Stimulated activated CD8-positive, alpha-beta memory T cell treated with anti-CD3 and anti-CD28 coated beads, Interleukin-4, amount 100 ng/mL, for 48 hours (primary cell): ENCODE results near the gene CT45A5.
"Not testable (repeated sequence)": the region's sequence is repeated elsewhere in the genome, so short reads cannot be mapped to it uniquely, and the experiment has no call there.

Experiments used
- DNase-seq: peaks from one replicate; pipeline ENCODE4 v3.0.0-alpha.2; 2020

CT45A5 gene, protein sequence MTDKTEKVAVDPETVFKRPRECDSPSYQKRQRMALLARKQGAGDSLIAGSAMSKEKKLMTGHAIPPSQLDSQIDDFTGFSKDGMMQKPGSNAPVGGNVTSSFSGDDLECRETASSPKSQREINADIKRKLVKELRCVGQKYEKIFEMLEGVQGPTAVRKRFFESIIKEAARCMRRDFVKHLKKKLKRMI

GRCh38 chrX:135785403-135785802 lies at the start of gene CT45A5:
TSS of gene CT45A5 (minus strand) at chrX:135785503. CDS start at chrX:135781729, 3,774 bp downstream.
- not testable (repeated sequence) for DNase-seq

DNA sequence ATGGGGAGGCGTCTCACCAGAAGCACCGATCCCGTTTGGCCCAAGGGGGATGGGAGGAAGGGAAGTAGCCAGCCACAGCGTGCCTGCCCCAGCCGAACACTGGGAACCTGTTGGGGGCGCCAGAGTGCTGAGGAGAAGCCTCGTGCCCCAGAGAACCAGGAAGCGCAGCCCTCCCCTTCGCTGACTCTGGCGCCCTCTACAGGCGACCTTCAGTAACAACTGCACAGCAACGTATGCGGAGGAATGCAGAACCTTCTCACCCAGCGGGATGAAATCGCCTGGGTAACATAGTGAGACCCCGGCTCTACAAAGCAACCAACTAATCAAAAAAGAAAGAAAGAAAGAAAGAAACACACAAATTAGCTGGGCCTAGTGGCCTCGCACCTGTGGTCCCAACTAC lies 34.6 kb upstream of the CT45A5 start, which contains the start of gene CT45A2:
Gene CT45A2 (minus strand): TSS at position 101 of the 400 bp plus-strand sequence. CDS start 3,747 bp downstream, outside the sequence.
- not testable (repeated sequence) for DNase-seq

- not testable (repeated sequence) for DNase-seq
Measured at GRCh38 chrX:135802687-135803086, 17.4 kb upstream of the CT45A5 start, which contains the start of gene CT45A6. TSS of gene CT45A6 (minus strand) at chrX:135802787. CDS start at chrX:135798993, 3,794 bp downstream.

DNA sequence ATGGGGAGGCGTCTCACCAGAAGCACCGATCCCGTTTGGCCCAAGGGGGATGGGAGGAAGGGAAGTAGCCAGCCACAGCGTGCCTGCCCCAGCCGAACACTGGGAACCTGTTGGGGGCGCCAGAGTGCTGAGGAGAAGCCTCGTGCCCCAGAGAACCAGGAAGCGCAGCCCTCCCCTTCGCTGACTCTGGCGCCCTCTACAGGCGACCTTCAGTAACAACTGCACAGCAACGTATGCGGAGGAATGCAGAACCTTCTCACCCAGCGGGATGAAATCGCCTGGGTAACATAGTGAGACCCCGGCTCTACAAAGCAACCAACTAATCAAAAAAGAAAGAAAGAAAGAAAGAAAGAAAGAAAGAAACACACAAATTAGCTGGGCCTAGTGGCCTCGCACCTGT lies 17.2 kb downstream of the CT45A5 start, which contains the start of gene CT45A3:
Gene CT45A3 (minus strand): TSS at position 101 of the 400 bp plus-strand sequence. CDS start 3,747 bp downstream, outside the sequence.
- DNase-seq: not testable (repeated sequence)

- DNase-seq: not testable (repeated sequence)
Measured at GRCh38 chrX:135744739-135745138, 40.6 kb downstream of the CT45A5 start.

- DNase-seq: no peak
Measured at GRCh38 chrX:135741192-135741715, 44.0 kb downstream of the CT45A5 start.

GRCh38 chrX:135740681-135741149 lies 44.6 kb downstream of the CT45A5 start:
- DNase-seq: peak; percentile 84

GRCh38 chrX:135737366-135738071 lies 47.8 kb downstream of the CT45A5 start:
- no peak for DNase-seq

DNA sequence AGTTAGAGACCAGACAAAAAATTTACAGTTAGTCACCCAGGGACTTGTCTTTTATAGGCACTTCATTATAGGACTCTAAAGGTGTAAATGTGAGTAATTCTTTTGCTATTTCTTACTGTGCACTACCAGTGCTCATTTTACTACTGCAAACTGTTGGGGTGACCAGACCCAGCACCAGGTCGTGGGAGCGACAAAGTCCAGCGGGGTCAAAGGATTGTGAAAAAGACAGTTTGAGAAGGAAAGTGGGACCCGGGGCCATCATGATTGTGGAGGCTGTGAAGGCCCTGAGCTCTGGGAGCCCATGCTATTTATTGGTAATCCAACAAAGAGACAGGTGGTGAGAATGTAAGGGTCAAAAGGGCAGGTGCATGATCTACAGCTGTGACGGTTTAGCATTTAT lies 50.6 kb downstream of the CT45A5 start:
- not testable (repeated sequence) for DNase-seq
